HG03571 (cell line): ENCODE data around the gene URB2.

Source experiments
- ATAC-seq: cut with Tn5 transposase; IDR thresholded peaks from one replicate; pipeline ENCODE4 v1.9.1; 2021; ENCODE audit not compliant: unreplicated experiment

Gene URB2

DNA sequence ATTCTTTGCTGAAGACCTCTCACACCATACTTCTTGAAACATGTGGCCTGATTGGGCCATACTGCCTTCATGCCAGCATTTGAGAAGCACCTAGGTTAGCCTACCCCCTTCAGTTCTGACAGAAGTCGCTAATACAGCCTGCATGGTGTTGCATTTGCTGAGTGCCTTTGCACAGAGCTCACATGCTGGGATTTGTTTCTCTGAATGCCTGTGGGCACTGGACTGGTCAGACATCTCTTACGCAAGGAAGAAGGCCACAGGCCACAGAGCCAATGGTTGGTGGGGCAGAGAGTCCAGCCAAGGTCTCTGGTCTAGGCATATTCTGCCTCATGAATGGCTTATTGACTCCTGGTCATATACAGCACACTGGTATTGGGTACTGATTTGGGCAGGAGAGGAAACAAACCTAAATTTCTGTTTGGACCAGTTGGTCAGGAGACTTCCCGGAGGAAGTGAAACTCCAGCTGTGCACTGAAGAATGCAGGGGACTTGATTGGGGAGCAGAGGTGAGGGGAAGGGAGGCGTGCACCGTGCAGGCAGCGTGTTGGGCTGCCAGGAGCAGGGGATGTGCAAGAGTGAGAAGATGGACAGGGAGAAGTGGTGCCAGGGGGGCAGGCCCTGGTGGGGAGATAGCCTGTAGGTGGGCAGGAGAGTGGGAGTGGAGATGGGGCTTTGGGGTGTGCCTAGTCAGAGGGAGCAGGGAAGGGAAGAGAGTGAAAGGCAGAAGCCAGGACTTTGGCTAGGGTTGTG, 18.1 kb downstream of the URB2 start:
- peak; percentile 71 for ATAC-seq

DNA sequence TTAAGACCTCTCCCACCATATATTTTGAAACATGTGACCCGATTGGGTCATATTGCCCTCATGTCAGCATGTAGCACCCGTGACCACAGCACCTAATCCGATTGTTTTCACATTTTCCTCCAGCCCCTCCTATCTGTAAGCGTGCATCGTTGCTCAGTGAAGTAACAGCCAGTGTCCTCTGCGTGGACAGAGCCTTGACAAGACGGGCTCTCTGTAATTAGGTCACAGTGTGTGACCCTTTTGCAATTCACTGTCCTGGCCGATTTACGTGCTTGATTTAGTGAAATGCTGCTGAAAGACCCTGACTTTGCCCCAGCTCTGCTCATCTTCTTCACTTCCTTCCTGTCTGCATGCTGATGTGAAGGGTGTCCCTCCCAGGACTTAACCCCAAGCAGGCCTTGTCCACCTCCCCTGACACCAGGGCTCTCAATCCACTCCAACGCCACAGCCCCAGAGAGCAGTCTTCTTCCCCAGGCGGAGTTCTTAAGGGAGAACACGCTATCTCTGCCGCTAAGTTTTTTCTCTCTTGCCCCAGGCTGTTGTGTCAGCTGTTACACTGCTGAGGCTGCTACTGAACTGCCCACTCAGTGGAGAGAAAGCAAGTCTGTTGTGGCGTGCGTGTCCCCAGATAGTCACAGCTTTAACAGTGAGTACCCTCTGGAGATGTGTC, 19.4 kb downstream of the URB2 start:
- no peak for ATAC-seq

DNA sequence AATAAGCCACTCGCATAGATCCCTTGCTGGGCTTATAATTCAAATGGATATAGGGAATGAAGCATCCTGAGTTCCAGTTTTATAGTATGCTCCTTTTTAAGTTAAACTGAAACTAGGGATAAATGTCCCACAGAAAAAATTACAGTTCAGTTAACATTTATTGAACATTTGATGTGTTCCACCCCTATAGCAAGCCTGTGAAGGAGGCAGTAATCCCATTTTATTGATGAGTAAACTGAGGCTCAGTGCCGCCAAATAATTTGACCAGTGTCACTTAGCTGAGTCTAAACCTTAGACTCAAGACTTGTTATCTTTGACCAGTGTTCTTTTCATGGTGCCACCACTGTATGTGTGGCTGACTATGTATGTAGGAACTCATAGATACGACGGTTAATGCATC, 22.4 kb downstream of the URB2 start:
- ATAC-seq: no peak

DNA sequence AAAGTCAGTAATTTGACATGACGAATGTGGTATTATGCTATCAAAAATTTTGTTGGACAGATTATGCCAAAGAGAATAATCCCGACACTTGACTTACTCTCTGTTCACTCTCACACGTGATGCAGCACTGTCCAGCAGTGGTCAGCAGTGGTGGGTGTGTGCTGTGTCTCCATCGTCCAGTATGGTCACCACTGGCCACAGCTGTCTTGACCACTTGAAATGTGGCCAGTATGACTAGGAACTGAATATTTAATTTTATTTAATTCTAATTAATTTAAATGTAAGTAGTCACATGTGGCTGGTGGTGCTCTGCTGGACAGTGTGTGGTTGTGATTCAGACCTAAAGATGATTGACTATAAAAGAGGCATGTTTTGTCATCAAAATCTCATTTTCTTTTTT, 24.0 kb downstream of the URB2 start:
- no peak for ATAC-seq

DNA sequence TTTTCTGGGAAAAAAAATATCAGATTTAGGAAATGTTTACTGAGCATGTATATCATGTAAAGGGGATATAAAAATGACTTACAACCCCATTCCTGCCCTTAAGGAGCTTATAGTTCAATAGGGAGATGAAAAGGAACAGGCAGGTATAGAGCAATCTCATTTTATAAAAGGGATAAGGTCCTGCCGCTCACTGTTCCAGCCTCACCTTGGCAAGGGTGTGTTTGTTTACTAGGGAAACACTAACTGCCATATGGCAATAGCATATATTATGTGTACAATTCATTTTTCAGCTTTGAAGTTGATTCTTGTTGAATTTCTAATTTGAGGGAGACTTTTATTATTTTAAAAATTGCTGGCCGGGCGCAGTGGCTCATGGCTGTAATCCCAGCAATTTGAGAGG, 25.5 kb downstream of the URB2 start:
- ATAC-seq: no peak

DNA sequence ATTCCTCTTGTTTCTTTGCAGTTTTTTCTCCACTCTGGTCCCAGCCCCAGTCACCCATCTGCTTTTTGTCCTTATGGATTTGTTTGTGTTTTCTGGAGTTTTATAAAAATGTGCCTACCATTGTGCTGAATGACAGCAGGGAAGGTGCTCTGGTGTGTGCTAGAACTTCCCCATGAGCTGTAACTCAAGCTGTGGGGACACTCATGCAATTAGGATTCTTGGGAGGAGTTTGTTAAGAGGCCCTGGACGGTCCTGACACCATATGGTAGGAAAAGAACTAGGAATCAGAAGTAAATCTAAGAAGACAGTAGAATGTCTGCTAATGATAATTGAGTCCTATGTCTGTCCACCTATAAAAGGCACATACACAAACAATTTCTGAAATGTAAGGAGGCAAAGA, 27.4 kb downstream of the URB2 start:
- no peak for ATAC-seq

DNA sequence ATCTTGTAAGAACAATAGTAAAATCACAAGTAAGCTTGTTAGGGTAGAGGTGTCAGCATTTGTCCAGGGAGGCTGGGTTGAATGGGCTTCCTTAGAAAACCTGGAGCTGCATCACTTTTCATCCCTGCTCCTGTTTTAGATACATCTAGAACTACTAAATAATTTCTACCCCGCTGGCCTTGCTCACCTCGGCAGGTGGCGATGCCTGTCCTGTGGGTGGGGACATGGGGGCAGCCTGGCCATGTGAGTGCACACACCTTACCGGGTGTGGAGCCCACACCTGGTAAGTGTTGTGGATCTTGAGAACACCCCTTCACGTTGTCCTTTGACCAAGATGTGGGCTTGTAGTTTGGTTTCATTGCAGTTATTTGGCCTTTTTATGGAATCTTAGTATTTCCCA, 29.7 kb downstream of the URB2 start:
- no peak for ATAC-seq

DNA sequence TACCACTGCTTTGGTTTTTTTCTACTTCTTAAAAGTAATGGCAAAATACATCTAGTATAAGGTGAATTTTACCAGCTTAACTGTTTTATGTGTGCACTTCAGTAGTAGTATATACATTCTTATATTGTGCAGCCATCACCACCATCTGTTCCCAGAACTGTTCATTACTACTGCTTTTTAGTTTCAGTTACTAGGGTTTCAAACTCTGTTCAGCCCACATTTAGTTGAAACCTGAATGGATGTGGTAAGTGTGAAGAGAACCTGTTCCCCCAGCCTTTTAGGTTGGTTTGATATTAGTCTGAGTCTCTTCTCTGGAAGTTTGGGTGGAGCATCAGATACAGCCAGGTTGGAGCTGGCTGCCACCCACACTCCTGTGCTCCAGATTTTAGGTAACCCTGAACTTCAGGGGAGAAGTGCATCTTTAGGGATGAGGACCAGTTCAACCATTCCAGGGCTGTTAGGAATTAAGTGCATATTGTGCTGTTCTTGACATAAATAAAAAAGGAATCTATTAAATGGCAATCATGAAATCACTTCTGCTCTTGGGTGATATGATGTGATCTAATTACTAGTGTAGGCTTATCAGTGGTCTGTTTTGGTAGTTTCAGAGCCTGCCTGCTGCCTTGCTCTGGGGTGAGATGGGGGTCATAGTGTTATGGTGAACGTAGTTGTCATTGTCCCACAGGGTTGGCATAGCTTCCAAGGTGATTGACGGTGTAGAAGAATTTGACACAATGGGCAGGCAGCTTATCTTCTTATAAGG, 32.1 kb downstream of the URB2 start:
- no peak for ATAC-seq

DNA sequence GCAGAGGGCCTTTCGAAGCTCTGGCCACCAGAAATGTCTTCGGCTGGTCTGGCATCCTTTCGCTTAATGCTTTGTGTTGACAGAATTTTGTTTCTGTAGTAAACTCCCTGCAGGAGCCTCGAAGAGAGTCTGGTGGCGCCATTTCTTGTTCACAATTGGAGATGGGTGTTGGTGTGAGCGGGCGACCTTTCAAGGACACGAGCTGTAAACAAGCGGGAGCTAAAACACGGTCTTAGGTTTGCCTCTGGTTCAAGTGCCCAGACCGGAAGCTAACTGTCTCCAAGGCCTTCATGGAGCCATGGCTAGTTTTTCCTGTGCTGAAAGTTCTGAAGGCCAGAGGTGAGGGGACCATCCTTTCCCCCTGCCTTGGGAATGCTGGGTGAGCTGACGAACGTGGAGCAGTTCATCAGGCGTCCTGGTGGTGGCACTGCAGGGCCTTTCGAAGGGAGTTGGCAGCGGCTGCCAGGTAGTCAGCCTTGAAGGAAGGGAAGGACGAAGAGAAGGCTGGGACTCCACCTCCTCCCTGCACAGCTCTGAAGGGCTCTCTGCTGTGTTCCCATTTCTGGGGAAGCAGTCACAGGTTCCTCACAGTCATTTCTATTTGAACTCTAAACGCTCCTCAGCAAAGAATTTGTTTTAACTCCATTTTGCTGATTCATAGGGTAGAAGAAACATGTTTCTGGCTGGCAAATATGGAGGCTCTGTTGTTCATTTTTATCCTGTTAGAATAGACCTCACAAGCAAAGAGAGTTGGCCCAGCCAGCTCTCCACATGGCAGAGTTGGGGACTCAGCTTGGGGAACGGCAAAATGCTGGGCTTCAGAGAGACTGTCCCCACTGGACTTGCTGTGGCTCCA, 35.2 kb downstream of the URB2 start:
- peak; percentile 74 for ATAC-seq

DNA sequence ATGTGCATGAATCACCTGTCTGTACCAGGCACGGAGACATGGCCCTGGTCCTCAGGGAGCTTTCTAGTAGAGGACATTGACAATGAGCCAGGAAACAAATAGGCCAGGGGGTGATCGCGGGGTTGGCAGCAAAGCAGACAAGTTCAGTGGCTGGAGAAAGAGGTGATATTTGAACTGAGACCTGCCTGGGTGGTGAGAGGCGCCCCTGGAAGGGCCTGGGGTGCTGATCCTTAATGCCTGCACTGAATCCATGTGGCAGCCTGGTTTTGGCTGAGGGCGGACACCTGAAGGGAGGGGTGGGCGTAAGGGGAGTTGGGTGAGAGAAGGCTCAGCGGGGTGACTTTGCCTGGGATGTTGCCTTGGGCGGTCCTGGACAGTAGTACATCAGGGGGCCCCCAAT, 35.9 kb downstream of the URB2 start:
- ATAC-seq: no peak

DNA sequence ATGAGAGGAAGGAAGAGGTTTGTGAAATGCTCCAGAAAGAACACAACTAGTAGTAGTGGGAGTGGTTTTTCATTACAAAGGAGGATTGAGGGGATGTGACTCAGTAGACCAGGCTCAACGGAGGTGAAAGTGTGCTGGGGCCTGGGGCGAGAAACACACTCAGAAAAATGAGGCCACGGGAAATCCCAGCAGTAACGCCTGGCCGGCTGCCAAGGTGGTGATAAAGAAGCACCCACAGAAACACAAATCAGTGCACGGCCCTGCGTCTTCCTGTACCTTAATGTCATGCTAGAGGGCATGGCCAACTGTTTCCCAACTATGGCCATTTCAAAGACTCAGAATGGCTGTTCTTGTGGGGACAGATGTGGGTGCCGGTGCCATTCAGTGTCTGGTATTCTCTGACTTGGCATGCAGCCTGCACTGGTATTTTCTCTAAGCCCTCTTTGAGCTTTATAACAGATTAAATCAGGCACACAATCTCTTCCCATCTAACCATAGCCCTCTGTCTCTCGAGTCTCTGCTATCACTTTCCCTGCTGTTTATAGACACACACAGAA, 38.2 kb downstream of the URB2 start:
- ATAC-seq: peak; percentile 50

DNA sequence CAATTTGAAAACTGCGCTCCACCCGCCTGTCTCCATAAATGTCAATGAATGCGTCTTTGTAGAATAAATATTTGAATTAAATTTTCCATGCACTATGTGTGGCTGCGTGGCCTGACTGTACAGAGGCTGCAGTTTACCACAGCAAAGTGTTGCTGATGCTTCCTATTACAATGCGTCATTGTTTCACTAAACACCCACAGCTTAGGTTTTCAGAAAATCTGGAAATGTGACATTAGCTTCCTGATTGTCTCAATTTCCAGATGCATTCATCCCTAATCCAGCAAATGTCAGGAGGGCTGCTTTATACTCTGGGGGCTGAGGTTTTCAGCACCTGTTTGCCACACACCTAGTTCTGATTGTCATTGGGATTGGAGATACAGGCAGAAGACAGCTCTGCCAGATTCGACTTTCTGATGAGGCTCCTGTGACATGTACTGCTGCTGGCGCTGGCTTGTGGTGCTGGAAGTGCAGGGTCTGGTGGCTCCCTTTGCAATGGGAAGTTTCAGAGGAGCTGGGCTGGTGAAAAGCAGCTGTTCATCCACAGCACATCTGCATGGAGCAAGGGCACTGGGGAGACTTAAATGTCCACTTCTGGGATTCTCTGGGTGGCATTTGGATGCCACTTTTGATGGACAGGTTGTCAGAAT, 40.0 kb downstream of the URB2 start:
- no peak for ATAC-seq

DNA sequence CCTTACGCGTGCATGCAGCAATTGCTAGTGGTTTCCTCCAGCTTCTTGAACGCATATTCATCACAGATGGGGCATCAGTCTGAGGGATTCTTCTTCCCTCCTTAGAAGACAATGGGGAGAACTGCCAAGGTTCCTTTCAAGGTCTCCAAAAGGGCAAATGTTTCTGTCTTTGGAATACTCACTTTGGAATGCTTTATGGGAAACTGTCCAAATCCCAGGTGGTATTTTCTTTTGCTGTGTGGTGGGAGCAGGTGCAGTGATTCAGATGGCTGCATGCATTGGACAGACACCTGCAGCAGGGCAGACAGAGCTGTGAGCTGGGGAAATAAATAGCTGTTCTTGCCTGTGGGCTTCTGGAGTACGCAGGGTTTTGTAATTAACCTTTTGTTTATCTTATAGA, 40.5 kb downstream of the URB2 start:
- no peak for ATAC-seq

DNA sequence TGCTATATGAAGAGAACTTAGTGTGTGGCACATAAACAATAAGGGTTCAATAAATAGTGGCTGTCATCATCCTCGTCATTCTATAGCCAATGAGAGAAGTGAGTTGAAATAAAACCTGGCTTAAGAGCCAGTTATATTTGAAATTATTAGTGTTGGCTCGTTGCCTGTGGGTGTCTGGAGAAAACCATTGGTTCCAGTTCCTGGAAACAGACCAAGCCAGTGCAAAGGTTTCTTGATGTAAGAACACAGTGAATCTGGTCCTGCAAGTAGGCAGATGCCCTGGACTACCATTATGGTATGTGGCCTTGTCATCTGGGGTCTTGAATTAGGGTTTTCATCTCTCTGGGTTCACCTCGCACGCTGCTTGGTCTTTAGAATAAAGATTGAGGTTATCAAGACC, 43.3 kb downstream of the URB2 start:
- ATAC-seq: no peak

DNA sequence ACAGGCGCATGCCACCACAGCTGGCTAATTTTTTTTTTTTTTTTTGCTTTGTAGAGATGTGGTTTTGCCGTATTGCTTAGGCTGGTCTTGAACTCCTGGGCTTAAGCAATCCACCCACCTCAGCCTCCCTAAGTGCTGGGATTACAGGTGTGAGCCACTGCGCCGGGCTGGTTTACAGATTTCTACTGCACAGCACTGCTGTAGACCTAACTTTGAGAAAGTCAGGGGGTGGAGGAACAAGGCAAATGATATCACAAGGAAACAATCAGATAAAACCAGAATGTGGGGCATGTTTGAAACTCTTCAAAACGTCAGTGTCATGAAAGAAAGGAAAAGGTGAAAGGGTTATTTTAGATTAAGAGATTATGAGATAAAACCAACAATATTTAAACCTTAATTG, 45.3 kb downstream of the URB2 start:
- ATAC-seq: no peak

DNA sequence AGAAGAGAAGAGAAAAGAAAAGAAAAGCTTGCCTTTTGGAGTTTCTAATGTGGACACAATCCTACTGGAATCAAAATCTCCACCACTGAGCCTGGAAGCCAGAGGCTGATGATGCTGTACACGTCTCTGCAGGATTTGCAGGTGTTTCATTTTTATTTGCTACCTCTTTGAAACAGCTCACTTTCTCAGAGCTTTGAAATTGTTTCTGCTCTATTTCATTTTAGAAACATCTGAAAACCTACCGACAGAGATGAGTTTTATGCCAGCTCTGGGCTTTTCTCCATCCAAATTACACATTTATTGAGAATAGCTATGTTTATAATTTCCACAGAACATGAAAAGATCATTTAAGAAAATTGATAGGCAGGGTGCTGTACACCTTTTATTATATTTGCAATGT, 46.2 kb downstream of the URB2 start:
- ATAC-seq: no peak

DNA sequence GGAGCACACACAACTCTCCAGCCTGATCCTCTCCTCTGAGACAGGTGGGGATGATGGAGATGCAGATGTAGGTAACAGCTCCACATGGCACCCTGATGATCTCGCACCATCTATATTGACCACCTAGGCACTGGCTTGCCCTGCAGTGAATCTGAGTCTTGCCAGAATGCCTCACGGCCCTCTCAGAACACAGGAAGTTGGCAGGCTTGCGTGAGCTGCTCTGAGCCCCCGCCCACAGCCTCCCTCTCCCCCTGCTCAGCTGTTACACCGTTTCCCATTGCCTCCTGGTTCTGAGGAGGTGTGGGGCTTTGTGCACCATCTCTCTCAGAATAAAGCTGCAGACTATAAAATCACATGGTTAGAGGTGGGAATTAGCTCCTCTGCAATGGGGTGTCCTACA, 48.0 kb downstream of the URB2 start:
- no peak for ATAC-seq

DNA sequence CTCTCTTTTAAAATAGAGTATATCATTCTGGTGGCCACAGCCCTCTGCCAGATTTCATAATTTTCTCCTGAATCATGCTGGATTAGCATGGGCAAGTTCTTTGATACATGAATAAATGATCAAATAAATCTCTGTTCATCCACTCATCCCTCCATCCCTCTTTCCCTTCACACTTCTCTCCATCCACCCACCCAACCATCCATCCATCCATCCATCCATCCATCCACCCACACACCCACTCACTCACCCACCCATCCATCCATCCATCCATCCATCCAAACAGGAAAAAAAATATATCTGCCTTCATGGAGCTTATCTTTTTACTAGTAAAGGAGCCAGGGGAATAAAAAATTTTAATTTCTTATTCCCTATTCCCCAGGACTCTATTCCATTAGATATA, 49.3 kb downstream of the URB2 start:
- no peak for ATAC-seq

DNA sequence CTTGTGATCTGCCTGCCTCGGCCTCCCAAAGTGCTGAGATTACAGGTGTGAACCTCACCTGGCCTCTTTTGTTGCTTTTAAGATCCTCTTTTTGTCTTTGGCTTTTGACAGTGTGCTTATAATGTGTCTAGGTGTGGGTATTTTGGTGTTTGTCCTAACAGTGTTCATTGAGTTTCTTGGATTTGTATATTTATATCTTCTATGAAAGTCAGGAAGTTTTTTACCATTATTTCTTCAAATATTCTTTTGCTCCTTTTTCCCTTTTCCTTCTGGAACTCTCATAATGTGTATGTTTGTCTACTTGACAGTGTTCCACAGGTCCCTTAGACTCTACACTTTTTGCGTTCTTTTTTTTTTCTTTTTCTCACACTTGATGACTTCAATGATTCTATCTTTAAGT, 59.1 kb downstream of the URB2 start:
- no peak for ATAC-seq

DNA sequence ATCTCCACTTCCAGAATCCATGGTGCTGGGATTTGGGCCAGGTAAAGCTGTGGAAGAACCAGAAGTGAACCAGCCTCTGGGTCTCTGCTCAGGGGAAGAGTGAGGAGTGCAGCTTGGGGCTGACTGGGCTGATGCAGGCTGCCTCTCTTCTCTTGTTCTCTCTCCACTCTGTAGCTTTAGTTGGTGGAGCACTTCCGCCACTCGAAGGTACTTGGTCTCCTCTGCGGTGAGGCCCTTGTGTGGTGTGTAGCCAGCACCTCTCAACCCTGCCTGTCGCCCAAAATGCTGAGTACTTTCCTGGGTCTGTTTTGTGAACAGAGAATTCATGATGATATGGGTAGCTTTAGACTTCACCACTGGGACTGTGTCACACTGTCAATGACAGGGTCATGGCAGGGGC, 63.2 kb downstream of the URB2 start:
- no peak for ATAC-seq
